Esophagus muscularis mucosa (tissue), 3 donors: ENCODE results near the gene CELF2.

Experiments used
- POLR2A ChIP-seq: fragments of 450-650 bp; IDR thresholded peaks from one replicate; pipeline ENCODE4 v1.6.1; 2017; ENCODE audit warnings: antibody characterized with exemption, moderate library complexity, mild to moderate bottlenecking, low read depth
- TF ChIP-seq, protein P1 (sequence below), 3 experiments: fragments of 200-600 bp in 2 of 3; fragments of 450-650 bp in 1 of 3; sonication (generic) in 2 of 3; IDR thresholded peaks; one replicate each; pipeline ENCODE4 v1.5.1; 2017 to 2019; ENCODE audit warnings: antibody characterized with exemption in 3 of 3, mild to moderate bottlenecking in 2 of 3, moderate library complexity in 1 of 3

- TF ChIP-seq, protein P1, sequence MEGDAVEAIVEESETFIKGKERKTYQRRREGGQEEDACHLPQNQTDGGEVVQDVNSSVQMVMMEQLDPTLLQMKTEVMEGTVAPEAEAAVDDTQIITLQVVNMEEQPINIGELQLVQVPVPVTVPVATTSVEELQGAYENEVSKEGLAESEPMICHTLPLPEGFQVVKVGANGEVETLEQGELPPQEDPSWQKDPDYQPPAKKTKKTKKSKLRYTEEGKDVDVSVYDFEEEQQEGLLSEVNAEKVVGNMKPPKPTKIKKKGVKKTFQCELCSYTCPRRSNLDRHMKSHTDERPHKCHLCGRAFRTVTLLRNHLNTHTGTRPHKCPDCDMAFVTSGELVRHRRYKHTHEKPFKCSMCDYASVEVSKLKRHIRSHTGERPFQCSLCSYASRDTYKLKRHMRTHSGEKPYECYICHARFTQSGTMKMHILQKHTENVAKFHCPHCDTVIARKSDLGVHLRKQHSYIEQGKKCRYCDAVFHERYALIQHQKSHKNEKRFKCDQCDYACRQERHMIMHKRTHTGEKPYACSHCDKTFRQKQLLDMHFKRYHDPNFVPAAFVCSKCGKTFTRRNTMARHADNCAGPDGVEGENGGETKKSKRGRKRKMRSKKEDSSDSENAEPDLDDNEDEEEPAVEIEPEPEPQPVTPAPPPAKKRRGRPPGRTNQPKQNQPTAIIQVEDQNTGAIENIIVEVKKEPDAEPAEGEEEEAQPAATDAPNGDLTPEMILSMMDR (IDR thresholded peaks at IDR 0.05) = no peak
- no peak for TF ChIP-seq POLR2A
These were observed 205.4 kb downstream of the CELF2 start for GRCh38 chr10:11223081-11223480.
